Activated CD8-positive, alpha-beta memory T cell treated with anti-CD3 and anti-CD28 coated beads for 48 hours (primary cell): ENCODE results near the gene CNTN5.
"Not testable (repeated sequence)": the region's sequence is repeated elsewhere in the genome, so short reads cannot be mapped to it uniquely, and the experiment has no call there.

Experiments used
- DNase-seq, 3 experiments: peaks; one replicate each; pipeline ENCODE4 v3.0.0-alpha.2; 2020; ENCODE audit warnings: low read depth in 2 of 3, low spot score in 2 of 3

CNTN5 gene

DNA sequence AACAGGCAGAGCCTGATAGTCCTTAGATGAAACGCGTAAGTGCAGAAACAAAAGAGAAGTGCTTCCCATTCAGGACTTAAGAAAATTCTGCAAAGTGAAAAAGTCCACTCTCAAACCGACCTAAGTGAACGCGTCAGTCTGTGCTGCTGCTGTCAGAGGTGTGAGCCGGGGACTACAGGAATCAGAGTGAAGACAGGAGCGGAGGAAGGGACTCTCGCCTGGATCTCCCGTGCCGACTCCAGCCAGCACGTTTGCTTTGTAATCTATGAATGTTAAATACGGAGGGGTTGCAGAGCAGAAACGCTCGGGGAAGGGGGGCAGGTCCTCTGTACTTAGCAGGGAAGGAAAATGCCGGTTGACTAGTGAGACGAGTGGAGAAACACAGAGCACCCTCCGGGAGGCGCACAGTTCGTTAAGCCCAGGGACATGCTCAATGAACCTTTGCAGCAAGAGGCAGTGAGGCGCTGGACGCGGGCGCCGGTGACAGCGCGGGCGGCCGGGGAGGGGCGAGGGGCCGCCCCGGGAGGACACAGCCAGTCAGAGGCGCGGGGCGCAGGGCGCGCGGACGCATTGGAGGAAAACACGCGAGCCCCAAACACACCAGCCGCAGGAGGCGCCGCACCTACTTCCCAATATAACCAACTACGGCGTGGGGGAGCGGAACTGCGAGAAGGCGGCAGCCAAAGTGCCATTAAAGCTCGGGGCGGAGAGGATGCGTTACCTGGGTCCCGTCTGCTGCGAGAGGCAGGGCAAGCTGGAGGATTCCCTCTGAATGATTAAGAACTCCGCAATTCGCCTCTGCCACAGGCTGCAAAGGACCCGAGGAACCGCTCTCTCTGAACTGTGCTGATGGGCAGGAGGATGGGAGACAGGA, at the start of gene CNTN5:
CNTN5 (plus strand) TSS at position 598 of the 874 bp plus-strand sequence.
- DNase-seq: no peak

DNA sequence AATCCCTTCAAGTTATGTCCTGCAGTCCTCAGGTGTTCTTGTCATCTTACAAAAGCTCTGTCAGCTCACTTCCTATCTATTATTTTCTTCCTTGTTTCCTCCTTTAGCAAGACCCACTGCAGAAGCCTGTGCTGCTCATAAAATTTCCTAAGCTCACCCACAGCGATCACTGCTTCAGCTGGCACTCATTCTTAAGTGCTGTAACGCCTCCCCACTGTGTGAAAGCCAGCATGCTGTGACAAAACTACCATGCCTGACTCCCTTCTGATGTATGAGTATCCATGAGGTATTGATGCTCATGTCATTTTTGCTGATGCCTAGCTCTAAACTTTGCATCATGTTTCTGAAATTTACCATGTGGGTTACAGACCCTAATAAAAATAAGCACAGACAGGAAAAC, 41.5 kb upstream of the CNTN5 start:
- DNase-seq: no peak

DNA sequence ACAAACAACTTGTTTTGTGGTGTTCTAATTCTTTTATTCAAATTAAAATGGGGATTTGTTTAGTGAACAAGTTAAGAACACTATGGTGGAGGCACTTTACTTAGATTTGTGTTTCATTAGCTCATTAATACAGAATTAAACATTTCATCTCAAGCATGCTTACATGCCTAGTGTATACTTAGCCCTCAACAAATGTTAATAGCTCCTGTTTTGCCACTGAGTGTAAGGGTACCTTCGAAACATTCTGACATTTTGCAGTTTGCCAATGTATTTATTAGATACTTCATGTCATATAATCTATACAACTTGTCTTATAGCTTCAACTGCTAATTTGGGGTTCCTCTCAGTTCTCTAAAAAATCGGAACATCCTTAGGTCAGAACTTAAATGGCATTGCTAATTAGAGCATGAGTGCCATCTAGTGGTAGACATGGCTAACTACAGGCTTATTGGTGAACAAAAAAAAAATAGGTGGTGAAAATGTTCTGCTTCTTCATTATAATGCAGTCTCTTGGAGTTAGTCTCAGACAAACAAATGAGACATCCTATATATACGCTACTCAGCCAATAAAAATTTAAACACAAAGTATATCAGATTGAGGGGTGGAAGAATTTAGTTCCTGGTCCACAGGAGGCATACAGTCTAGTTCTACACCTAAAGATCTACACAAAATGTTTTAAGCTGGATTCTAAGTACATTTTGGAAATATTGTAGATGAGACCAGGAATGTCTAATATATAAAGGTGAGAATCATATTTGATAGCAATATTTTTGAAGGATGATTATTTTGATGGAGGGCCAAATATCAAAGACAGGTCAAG, 4.9 kb upstream of the CNTN5 start:
- DNase-seq: no peak

DNA sequence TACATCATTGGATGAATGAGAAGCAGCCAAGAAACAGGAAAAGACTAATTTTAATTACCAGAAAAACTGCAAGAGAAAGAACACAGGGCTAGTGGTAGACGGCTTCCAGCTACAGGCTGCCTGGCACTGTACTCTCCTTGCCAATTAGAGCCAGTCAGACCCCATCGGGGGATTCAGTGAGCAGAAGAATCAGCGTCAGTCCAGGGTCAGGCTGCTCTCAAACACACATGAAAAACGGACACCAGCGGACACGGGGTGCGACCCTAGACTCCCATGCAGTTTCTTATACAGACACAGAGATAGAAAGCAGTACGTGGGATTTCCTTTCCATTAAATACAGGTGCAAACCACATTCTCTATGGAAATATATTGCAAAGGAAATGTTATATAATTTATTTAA, 1.1 kb upstream of the CNTN5 start:
- no peak for DNase-seq

DNA sequence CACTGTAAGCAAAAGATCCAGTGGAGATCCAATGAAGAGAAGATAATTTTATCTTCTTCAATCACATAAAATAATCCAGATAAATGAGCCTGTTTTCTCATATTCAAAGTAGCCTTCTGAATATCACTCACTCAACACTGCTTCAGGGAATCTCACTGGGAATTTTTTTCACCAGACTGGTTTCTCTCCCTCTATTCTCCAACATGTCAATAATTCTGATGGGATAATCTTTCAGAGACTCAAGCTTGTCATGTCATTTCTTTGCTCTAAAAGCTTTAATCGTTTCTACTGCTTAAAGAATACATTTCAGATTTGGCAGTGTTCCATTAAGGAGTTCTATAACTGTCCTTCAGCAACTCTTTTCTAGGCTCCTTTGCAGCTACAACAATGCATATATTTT, 16.3 kb downstream of the CNTN5 start:
- no peak for DNase-seq

DNA sequence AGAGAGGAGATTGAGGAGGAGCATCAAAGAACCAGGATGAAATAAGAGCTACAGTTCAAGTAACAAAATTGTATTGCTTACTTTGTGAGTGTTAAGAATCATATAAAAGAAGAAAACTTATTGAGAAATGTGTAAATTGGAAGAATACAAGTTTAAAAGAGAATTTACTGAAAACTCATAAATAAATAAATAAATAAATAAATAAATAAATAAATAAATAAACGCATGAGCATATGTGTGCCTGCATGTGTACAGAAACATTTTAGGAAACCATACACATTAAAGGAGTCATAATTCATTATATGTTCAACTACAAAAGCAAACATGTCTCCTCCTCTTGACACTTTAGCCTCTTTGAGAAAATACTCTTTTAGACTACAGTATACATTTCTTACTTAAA, 42.6 kb downstream of the CNTN5 start:
- no peak for DNase-seq

DNA sequence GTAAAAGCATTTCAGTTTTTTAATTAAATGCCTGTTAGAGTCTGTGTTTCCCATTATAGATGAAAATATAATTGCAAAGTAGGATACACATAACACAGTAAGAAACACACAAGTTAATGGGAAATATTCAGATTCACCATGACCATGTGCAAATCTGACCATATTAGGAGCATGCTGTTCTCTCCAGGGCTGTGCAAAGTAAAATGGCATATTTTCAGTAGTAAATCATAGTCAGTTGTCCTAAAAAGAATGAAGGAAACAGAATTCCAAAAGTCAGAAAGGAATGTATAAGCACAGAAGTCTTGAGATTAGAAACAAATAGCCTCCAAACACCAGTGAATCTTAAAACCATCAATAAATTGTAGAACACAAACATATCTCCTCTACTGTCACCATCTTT, 44.4 kb downstream of the CNTN5 start:
- no peak for DNase-seq

DNA sequence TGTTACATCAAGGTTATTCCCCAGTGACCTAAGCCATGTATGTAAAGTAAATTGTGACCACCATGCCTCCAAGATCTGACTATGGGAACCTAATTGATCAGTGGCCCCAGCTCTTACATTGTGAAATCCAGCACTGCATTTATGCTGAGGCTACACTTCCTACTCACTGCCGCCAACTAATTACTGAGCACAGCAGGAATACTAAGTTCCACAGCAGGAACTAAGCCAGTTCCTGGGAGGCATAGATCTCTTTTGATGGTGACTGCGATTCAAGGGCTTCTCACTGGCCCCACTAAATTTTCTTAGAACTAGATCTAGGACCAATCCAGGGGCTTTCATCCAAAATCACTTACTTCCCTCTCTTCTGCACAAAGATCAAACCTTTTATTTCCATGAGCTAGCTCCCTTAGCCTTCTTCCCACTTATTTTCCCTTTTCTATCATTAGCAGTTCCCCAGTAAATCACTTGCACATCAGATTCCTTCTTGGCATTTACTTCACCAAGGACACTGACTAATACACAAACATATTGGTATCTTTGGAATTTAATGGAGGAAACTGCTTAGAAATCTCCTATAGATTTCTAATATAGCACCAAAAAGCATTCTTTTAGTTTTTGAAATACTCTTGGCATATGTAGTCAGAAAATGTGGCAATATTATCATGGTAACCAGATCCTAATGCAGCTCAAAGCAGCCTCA, 46.0 kb downstream of the CNTN5 start:
- no peak for DNase-seq

DNA sequence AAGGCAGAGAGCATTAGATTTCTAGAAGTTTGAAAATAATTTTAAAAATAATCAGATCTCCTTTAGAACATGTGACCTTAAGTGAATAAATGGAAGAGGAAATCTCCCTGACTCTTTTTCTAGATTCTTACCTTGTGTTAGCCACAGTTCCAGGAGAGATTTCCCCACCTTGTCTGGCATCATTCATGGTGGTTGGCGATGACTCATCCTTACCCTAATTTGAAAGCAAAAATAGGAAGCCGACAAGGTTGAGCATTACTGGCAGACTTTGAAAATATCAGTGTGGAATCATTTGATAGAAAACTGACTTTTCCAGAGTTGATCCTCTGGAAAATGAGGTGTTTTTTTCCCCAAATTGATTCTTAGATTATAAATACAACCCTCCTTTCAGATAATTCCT, 48.1 kb downstream of the CNTN5 start:
- no peak for DNase-seq

DNA sequence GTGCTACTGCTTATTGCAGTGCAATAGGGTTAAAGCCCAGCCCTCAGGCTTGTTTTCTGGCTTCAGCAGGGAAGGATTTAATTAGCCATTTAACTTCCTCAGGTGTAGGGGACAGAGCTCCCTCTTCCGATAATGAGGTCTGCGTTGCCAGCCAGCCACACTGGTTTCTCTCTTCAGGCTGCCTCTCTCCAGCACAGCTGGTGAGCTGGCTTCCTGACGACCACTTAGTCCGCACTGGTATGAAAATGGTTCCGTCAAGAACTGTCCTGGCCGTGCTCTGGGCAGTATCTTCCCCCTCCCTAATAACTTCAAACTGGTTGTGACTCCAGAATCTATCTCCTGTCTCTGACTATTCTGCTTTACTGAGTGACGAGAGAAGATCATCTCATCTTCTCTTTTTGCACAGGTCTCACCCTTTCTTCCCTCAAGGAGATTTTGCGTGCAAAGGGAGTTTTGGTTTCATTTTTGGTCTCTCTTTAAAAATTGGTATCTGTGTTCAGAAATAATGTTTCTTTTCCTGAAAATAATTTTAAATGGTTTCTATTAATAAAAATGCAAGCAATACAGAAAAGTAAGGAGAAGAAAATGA, 49.2 kb downstream of the CNTN5 start:
- no peak for DNase-seq

DNA sequence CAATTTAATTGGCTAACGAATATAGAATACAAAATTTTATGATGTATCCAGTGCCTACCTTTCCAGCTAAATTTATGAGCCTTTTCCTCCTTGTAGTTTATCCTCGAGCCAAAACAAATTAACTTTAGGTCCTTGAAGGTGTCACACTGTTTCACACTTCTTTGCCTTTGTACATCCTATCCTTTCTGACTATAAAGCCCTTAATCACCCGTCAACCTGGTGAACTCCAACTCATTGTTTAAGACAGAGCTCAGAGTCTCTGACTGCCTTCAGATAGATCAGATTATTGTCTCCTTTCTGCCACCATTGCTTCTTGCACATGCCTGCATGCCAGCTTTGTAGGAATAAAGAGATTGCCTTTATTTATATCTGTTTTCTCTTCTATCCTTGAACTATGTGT, 58.8 kb downstream of the CNTN5 start:
- DNase-seq: no peak

DNA sequence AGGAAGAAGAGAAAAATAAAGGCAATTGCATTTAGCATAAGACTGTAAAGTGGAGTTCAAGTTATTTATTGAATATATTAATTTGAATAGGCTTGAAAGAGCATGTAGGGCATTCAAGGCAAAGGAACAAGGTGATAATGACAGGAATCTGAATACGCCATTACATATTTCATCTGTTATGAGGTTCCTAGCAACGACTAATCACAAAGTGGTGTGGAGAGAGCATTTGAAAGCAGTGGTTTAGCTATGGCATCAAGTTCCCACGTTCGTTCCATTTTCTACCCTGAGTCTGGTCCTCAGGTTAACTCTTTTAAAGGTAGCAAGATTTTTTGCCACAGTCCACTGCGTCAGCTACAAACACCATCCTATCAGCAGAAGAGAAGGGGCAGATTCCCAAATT, 59.4 kb downstream of the CNTN5 start:
- no peak for DNase-seq

DNA sequence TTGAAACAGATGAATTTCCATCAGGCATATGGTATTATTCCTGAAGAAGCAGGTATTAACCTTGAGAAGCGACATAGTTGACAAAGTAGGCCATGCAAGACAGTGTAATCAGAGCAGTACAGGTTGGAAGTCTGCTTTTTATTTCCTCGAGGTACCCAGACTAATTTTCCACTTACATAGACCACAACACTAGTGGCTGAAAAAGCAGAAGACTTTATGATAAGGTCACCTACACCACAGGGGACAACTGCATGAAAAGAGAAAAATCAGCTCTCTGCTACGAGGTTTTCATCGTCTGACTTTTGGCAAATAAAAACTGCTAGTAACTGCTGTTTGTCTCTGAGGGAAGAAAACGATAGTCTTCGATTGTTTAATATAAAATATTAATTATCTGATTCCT, 77.5 kb downstream of the CNTN5 start:
- DNase-seq: no peak

DNA sequence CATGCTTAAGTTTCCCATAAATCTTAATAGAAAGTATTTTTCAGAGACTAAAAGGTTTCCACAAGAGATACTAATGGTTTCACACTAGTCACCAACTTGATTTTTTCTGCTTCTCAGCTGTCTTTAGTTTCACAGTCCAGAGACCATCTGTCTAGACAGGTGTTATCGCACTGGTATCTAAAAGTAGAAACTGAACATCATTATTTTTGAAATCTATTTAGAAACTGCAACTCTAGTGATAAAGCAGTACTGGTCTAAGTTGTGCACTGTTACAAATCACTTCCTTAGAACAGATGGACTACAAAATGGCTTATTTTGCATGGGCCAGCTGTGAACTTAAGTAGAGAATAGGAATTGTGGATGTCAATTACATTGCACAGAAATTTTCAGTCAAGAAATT, 78.0 kb downstream of the CNTN5 start:
- no peak for DNase-seq

DNA sequence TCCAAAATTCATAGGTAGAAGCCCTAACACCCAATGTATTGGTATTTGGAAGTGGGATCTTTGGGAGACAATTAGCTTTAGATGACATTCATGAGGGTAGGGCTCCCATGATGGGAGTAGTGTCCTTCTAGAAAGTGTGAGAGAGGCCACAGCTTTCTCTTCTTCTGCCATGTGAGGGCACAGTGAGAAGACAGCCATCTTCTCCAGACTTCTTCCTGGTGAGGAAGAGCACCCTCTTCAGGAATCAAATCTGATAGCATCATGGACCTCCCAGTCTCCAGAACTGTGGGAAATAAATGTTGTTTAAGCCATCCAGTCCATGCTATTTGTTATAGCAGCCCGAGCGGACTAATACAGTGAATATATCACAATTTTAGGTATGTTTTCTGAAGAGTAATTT, 96.9 kb downstream of the CNTN5 start:
- no peak for DNase-seq

DNA sequence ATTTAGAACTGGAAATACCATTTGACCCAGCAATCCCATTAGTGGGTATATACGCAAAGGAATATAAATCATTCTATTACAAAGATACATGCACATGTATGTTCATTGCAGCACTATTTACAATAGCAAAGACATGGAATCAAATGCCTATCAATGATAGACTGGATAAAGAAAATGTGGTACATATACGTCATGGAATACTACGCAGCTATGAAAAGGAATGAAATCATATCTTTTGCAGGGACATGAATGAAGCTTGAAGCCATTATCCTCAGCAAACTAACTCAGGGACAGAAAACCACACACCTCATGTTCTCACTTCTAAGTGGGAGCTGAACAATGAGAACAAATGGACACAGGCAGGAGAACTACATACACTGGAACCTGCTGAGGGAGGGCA, 113.1 kb downstream of the CNTN5 start:
- DNase-seq: not testable (repeated sequence)

DNA sequence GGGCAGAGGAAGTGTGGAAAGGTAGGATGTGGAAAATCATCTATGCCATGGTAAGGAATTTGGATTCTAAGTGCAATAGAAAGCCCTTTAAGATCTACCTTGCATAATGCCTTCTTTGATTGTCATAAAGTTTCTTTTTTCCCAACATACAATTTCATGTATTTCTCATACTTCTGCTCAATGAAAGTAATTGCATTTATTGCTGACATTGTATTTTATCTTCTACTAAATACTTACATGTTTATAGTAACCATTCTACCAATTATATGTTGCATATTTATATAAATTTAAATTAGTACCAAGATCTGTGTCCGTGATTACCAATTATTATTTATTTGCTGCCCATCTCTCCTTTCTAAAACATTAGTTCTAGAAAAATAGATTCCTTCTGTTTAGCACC, 114.8 kb downstream of the CNTN5 start:
- no peak for DNase-seq

DNA sequence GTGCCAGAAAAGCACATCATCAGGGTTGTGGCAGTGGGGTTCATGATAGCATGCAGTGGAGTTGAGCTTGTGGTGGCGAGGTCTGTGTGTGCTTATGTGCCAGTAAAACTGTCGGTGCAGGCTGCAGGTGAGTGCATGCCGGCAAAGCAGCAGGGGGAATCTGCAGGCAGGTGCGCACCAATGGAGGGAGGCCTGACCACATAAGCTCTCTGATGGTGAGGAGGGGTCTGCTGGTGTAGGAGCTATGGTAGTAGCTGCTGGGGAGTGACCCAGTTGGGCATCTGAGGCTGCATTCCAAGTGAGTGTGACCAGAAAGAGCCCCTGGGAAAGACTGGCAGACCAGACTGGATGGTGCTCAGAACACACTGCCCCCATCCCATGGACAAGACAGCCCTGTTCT, 121.5 kb downstream of the CNTN5 start:
- no peak for DNase-seq

DNA sequence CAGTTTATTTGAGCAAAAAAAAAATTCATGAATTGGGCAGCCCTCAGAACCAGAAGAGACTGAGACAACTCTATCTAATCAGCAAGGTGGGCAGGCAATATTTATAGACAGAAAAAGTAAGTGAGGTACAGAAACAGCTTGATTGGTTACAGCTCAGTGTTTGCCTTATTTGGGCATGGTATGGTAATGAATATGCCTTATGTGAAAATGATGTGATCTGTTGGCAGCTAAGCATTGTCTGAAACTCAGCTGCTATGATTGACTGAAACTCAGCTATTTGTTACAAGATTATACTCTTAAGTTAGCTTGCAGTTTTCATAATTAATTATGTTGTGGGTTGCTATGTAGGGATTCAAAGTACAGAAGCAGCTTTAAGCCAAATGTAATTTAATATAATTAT, 127.6 kb downstream of the CNTN5 start:
- no peak for DNase-seq

DNA sequence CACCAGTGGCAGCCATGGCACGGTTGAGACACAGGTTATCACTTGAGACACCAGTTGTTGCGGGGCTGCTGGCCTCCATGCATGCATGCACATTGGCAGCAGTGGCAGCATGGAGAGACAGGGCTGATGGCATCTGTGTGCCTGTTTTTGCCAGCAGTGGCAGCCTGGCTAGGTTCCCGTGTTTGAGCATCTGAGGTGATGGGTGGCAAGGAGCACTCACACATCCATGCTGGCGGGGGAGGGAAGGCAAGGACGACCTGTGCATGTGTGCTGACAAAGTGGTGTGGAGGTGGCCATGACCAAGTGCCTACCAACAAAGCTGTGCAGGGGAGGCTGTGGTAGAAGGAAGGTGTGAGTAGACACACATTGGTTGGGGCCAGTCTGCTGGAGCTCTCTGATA, 133.5 kb downstream of the CNTN5 start:
- no peak for DNase-seq

DNA sequence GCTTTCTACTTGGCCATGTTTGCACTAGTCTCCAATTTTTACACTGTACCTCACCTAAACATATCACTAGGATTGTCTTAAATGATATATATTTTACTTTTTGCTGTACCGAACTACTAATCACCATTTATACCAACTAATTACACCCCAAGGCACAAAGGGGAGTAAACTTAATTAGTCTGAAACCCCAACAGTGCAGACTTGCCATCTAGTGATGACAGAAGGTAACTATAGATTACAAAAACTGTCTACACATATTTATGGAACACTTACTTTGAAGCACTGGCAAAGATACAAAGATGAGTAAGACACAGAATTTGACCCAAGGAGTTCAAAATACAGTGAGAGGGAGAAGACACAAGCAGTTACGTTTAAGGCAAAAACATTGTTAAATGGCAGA, 139.7 kb downstream of the CNTN5 start:
- no peak for DNase-seq
